Stimulated activated naive CD4-positive, alpha-beta T cell treated with Interleukin-2 at 50 U/mL for 16 hours (primary cell): ENCODE data around the gene TIMMDC1.
"Not testable (repeated sequence)": the region's sequence is repeated elsewhere in the genome, so short reads cannot be mapped to it uniquely, and the experiment has no call there.

Experiments used
- DNase-seq: peaks from one replicate; lab custom pipeline; 2025; lab: John Stamatoyannopoulos, UW

The TIMMDC1 gene

GRCh38 chr3:119557192-119557876, 59.0 kb downstream of the TIMMDC1 start:
- no peak for DNase-seq

GRCh38 chr3:119557877-119558269, 59.5 kb downstream of the TIMMDC1 start:
- DNase-seq = no peak

GRCh38 chr3:119558626-119559317, 60.4 kb downstream of the TIMMDC1 start:
- DNase-seq = no peak

GRCh38 chr3:119559441-119559963, 61.2 kb downstream of the TIMMDC1 start, which contains the start of gene CD80:
TSS of gene CD80 (minus strand) at chr3:119559614. CDS start at chr3:119557728, 1,886 bp downstream.
- DNase-seq = peak; percentile 62

GRCh38 chr3:119560160-119560559, 61.8 kb downstream of the TIMMDC1 start:
- DNase-seq = no peak

GRCh38 chr3:119562307-119562961, 64.1 kb downstream of the TIMMDC1 start:
- DNase-seq = peak; percentile 60

GRCh38 chr3:119563334-119563733, 65.0 kb downstream of the TIMMDC1 start:
- not testable (repeated sequence) for DNase-seq

- DNase-seq = no peak
Measured at GRCh38 chr3:119569156-119569555, 70.8 kb downstream of the TIMMDC1 start.

GRCh38 chr3:119570229-119570628, 71.9 kb downstream of the TIMMDC1 start:
- DNase-seq = no peak

- no peak for DNase-seq
Measured at GRCh38 chr3:119571230-119571629, 72.9 kb downstream of the TIMMDC1 start.

GRCh38 chr3:119571688-119572087, 73.3 kb downstream of the TIMMDC1 start:
- DNase-seq = no peak
